ENCODE data around the gene SLC30A7.

The SLC30A7 gene

GRCh38 chr1:100972185-100972584, 76.3 kb downstream of the SLC30A7 start:
- DNase-seq (ENCODE audit: low read depth) = no peak

GRCh38 chr1:100976936-100977335, 81.0 kb downstream of the SLC30A7 start:
- no peak for DNase-seq (ENCODE audit: low read depth)

GRCh38 chr1:100979631-100980030, 83.7 kb downstream of the SLC30A7 start:
- no peak for DNase-seq (ENCODE audit: low read depth)

GRCh38 chr1:100982793-100983192, 86.9 kb downstream of the SLC30A7 start:
- no peak for DNase-seq (ENCODE audit: low read depth)

- DNase-seq (ENCODE audit: low read depth) = no peak
These were observed 92.2 kb downstream of the SLC30A7 start for GRCh38 chr1:100988121-100988520.

GRCh38 chr1:100989306-100990077, 93.6 kb downstream of the SLC30A7 start:
- peak; percentile 61 for DNase-seq (ENCODE audit: low read depth)

GRCh38 chr1:100995198-100995988, 99.5 kb downstream of the SLC30A7 start:
- DNase-seq (ENCODE audit: low read depth) = no peak

GRCh38 chr1:100998426-100998825, 102.5 kb downstream of the SLC30A7 start:
- DNase-seq (ENCODE audit: low read depth) = no peak

- no peak for DNase-seq (ENCODE audit: low read depth)
These were observed 104.4 kb downstream of the SLC30A7 start for GRCh38 chr1:101000131-101000873.

- DNase-seq (ENCODE audit: low read depth) = no peak
These were observed 106.7 kb downstream of the SLC30A7 start for GRCh38 chr1:101002551-101002950.

GRCh38 chr1:101003012-101003650, 107.2 kb downstream of the SLC30A7 start:
- no peak for DNase-seq (ENCODE audit: low read depth)

GRCh38 chr1:101004061-101004460, 108.2 kb downstream of the SLC30A7 start:
- DNase-seq (ENCODE audit: low read depth) = no peak

- no peak for DNase-seq (ENCODE audit: low read depth)
These were observed 108.8 kb downstream of the SLC30A7 start for GRCh38 chr1:101004670-101005069.

- no peak for DNase-seq (ENCODE audit: low read depth)
These were observed 109.3 kb downstream of the SLC30A7 start for GRCh38 chr1:101005183-101005582.

GRCh38 chr1:101005871-101006270, 110.0 kb downstream of the SLC30A7 start:
- DNase-seq (ENCODE audit: low read depth) = no peak

- DNase-seq (ENCODE audit: low read depth) = no peak
These were observed 110.7 kb downstream of the SLC30A7 start for GRCh38 chr1:101006553-101006952.

- no peak for DNase-seq (ENCODE audit: low read depth)
These were observed 112.4 kb downstream of the SLC30A7 start for GRCh38 chr1:101008229-101008834.

GRCh38 chr1:101013776-101014175, 117.9 kb downstream of the SLC30A7 start:
- DNase-seq (ENCODE audit: low read depth) = no peak

GRCh38 chr1:101017448-101017847, 121.6 kb downstream of the SLC30A7 start:
- DNase-seq (ENCODE audit: low read depth) = no peak

- peak; percentile 17 for DNase-seq (ENCODE audit: low read depth)
These were observed 126.4 kb downstream of the SLC30A7 start for GRCh38 chr1:101022294-101022693.

- no peak for DNase-seq (ENCODE audit: low read depth)
These were observed 129.4 kb downstream of the SLC30A7 start for GRCh38 chr1:101025283-101025656.
